GM21737 (cell line): ENCODE measurements around the gene USP36.
A peak's percentile ranks its signal among the peaks of the same experiment; 100 is the strongest.
"Not testable (repeated sequence)": the region's sequence is repeated elsewhere in the genome, so short reads cannot be mapped to it uniquely, and the experiment has no call there.

Experiments used
- ATAC-seq: cut with Tn5 transposase; IDR thresholded peaks from one replicate; pipeline ENCODE4 v1.9.1; 2021; ENCODE audit warnings: mild to moderate bottlenecking, moderate library complexity; ENCODE audit not compliant: unreplicated experiment

Gene USP36

DNA sequence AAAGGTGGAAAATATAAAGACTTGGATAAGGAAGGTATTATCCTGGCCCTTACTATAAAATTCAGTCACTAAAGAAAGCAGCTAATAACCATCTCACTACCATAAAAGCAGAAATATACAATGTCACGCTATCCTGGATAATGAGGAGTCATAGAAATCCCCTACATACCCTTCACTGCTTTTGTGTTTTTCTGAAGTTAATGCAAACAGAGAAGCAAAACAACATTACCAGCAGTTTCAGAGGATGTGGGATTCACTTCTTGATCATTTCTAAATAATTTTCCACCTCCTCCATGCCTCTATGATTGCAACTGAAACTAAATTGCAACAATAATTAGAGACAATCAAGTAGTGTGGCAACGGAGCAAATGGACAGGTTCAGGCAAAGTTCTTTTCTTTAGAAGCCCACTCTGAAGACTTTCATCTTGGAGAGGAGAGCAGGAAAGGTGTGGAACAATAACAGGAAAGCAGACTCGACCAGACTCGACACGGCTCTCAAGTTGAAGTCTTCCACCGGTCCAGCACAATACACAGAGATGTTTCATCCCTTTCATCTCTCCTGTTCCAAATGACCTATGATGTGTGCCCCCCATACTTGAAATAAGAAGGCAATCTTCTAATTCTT, 68.7 kb downstream of the USP36 start:
- ATAC-seq: no peak

DNA sequence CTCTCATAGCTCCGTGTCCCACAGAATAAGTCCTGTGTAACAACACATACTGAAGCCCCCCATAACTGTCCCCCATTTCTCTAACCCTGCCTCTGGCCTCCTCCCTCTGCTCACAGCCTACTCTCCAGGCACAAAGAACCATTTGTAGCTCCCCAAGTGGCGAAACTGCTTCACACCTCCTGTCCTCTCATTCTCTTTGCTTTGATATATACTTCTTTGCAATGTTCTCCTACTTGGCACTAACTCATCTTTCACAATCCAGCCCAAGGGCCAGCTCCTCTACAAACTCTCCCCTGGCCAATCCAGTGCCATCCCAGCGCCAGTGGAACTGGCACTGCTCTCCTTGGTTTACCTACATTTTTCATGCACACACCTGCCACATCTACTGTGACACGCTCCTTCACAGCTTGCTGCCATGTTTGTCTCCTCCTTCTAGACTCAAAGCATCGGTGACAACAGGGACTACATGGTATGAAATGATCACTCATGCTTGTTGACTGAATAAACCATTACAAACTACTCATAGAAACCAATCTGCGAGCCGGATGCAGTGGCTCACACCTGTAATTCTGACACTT, 71.3 kb downstream of the USP36 start:
- no peak for ATAC-seq

DNA sequence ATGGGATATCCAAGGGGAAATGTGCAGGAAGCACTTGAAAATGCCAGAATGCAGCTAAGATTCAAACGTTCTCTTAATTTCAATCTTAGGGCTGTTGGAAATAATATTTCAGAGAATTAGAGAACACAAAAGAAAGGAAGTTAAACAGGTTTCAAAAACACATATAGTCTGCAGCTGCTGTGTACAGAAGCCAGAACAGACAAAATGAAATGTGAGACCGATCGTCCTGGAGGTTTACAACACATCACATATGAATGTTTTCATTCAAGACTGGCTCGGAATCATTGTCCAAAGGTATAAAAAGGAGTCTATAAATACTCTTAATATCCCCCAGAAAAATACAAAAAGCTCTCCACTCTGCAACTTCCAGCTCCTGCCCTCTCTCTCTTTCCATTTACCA, 72.8 kb downstream of the USP36 start:
- no peak for ATAC-seq

DNA sequence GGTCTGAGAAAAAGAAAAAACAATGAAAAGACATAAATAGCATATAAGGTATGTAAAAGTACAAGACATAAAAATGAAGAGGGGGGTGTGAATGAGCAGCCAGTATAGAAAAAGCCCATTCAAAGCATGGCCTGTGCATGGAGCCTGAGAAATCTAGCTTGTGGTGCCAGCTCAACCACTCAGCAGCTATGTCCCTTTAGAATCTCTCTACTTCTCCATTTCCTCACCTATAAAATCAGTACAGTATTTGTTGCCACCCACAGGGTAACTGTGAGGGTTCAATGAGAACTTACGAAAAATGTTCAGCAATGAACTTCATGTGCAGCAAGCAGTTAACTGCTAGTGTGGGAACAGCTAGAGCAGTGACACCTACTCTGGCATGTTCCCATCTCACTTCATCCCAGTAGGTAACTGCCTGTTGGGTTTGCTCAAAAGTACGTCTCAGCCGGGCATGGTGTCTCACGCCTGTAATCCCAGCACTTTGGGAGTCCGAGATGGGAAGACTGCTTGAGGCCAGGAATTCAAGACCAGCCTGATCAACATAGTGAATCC, 73.8 kb downstream of the USP36 start:
- ATAC-seq: no peak

DNA sequence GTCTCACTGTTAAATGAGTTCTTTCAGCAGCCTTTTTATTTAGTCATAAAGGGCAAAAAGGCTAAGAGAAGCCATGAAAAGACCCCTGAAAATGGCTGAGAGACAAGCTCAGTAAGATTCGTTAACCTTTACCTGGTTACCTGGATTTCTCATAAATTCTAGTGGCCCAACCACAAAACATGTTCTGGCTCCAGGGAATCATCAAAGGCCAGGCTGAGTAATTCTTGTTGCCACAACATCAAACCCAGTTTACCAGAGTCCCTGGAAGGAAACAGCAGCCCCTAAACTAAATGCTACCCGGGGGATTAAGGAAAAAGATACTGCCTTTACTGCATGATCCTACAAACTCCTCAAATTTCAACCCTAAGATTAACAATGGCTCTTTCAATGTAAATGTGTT, 74.4 kb downstream of the USP36 start:
- ATAC-seq: no peak

DNA sequence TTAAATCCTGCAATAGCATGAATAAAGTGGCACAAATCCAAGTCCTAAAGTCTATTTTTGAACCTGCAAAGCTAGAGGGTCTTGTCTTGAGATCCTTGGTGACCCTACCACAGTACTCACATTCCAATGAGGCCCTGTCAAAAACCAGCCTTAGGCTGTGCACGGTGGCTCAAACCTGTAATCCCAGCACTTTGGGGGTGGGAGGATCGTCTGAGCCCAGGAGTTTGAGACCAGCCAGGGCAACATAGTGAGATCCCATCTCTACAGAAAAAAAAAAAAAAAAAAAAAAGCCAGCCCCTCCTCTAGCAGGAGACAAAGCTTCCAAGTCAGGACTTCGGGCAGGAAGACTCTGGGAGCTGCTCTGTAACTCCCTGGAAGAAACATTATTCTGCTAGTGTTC, 74.8 kb downstream of the USP36 start:
- ATAC-seq: no peak

DNA sequence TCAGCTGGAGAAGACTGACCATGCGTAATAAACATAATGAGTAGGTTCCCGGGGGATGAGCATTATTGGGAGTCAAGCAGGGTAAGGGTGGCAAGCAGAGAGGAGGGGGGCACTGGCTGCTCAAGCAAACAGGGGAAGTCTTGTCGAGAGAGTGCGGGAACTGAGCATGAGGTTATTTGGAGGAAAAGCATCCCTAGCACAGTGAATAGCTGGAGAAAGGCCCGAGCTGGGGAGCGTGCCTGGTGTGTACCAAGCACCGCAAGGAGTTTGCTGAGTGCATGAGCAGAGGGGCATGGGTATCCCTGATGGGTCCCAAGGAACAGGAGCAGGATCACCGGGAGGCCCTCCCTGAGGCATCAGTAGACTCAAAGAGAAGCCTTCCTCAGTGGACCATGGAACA, 75.7 kb downstream of the USP36 start:
- ATAC-seq: no peak

DNA sequence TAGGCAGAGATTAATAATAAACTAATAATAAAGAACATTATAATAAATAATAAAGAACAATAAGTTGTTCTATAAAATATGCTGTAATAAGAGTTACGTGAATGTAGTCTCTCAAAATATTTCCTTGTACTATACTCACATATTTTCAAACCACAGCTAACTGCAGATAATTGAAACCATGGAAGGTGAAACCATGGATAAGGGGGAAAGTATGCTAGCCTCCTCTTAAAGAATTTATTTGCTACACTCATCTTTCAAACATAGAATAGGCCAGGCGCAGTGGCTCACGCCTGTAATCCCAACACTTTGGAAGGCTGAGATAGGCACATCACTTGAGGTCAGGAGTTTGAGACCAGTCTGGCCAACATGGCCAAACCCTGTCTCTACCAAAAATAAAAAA, 77.1 kb downstream of the USP36 start:
- ATAC-seq: no peak

DNA sequence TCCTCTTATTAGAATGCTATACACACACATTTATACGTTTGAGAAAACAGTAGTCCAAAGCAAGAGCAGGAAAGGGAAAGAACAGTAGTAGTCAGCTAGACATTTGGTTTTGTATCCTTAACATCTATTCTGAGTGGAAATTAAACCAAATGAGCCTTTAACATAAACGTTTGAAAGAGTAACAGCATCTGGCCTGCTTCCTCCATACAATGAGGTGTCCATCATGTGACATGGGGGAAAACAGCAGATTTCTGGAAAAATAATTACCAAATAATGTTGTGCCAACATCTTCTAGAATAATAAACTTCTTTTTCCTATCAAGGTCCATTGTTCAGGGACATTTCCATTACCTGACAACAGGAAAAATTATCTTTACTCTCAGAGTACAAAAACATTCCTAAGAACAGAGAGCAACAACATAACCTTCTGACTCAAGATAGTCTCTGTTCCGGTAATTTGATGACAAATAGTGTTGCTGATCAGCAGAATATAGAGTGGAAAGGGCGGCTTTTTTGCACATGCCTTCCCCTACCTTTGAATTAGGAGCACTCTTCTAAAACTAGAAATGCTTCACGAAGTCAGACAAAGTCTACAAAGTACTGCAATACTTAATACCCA, 78.7 kb downstream of the USP36 start:
- ATAC-seq: no peak

DNA sequence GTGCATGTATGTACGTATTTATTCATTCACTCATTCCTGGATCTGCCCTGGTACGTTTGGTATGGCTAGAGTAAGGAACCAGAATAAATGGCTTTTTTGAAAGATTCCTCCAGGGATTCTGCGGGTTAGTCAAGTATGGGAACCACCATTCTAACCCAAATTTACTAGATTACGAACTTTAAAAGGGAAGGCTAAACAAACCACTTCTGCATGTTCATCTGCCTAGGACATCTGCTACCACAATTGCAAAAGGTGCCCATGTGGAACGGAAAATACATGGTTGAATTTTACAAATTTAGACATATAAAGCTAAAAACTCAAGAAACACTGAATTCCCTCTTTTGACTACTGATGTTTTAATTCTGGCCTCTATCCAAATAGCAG, 80.7 kb downstream of the USP36 start:
- ATAC-seq: no peak

DNA sequence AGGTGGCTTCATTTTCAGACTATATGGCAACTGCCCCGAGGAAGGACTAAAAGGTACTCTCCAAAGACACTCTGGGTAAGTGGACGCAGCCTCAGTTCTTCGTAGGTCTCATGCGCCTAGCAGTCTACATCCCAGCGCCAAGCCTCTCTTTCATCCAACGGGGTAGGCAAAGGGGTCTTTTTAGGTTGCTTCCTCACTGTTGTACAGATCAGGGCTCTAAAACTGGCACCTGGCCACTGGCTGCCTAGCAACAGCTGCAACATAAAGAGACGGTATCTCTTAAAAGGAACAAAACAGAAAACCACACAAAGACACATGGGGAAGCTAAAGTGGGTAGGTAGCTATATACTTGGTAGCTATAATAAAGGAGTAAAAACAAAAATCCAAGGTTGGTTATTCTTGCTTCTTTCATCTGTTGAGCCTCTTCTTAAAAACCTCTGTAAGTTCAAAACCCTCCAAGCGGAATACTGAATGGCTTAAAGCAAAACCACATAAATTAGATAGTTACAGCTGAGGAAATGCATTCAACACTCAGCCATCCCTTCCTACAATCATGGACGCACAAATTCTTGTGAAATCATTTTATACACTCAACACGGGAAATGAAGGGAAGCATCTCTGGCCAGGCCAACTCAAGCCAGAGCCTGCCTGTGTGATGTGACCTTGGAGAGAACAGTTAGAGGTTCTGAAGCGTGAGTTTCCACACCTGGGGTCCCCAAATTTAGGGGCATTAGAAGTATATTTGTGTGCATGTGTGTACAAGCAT, 81.2 kb downstream of the USP36 start:
- ATAC-seq: peak; percentile 63

DNA sequence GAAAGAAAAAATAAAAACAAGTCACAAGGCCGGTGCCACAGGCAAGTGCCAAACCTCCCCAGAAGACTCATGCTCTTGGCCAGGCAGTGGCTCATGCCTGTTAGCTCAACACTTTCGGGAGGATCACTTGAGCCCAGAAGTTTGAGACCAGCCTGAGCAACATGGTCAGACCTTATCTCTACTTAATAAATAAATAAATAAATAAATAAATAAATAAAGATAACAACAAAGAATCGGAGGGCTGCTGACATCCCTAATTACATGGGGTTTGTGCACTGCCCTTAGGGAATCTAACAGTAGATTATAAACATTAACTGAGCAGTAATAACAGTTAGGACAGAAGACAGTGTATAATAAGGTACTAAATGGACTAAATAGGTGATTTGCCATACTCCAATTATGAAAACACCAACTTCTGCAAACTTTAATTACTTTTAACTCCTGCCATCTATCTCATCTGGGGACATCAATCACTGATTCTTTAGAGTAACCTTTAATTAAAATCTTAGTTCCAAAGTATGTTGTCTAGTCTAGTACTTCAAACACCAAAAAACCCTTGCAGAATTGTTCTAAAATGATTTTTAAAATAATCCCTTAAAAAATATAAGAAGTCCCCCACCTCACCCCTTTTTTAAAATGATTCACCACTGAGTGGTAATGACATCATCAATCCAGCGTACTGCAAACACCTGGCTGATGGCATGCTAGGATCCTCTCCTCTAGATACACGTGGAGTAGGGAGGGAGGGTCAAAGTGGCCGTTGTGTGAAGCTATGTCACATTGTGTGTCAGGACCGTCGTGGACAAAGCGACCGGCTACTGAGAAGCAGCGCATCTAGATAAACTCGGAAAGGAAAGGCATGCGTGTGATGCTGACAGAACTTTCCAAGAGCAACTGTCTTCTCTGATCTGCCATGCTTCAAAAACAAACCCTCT, 87.0 kb downstream of the USP36 start:
- ATAC-seq: no peak

DNA sequence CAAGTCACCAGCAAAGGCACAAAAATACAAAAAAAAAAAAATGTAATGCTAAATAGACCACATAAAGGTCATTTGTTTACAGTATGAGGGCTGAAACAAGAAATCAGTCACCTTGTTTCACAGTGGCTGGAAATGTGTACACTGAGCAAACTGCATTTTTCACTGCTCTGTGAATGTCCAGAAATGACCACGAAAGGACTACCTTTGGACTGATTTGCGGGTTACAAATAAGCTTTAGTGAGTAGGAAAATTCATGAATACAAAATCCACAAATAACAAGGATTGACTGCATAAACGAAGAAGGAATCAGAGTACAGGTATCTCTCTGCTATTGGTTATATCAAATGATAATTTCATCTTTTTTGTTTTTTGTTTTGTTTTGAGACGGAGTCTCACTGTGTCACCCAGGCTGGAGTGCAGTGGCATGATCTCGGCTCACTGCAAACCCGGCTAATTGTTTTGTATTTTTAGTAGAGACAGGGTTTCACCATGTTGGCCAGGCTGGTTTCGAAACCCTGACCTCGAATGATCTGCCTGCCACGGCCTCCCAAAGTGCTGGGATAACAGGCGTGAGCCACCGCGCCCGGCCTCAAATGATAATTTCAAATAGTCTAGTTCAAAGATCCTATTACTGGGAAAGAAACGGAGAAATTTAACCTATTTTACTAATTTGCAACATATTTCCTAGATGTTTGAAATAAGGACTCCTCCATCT, 89.0 kb downstream of the USP36 start:
- ATAC-seq: no peak

DNA sequence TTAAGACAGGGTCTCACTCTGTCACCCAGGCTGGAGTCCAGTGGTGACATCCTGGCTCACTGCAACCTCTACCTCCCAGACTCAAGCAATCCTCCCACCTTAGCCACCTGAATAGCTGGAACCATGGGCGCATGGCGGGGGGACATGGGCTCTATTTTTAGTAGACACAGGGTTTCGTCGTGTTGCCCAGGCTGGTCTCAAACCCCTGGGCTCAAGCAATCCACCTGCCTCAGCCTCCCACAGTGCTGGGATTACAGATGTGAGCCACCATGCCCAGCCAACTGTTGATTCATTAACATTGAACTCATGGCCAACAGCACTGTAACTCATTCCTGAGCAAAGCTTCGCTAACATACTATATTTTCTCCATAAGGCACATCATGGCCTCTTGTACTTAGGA, 89.6 kb downstream of the USP36 start:
- ATAC-seq: not testable (repeated sequence)

DNA sequence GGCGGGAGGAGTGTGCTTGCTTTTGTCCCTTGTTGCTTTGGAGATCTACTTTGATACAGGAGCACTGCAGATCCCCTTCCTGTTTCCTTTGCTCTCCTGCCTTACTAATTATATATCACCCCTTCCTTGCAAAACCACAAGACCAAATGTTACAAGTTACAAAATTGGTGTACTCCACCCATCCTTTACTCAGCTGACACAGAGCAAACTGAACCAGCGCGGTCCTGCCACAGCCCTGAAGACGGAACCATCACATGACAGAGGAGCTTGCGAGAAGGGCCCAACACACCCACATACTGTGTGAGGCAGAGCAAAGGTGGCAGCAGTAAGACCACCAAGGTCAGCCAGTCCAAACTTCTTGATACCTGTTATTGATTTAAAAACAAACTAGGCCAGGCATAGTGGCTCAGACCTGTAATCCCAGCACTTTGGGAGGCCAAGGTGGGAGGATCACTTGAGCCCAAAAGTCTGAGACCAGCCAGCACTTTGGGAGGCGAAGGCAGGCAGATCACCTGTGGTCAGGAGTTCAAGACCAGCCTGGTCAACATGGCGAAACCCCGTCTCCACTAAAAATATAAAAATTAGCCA, 91.8 kb downstream of the USP36 start:
- peak; percentile 62 for ATAC-seq

DNA sequence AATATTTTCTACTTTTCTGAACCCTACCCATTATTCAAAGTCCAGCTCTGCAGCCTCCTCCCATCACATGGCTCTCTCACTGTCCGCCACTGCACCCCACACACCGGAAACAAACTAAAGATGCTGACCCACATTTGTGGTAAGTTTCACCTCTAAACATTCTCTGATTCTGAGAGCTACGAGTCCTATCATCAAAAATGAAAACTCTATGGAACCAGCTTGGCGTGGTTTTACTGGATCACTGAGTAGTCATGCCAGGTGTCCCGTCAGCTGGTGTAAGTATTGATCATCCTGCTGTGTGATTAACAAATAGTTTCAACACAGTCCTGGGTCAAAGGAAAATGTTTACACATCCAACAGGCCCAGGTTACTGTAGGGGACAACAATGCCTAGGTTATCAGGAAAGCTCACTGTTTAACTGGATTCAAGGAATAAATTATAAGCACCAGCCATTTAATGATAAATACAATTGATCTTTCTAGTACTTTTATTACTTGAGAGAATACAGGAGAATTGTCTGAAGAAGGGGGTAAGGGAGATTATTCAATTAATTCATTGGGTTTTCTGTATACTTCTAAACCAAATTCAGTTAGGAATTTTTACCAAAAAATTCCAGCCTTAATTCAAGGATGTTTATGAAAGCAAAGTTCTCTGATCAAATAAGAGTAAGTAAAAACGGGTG, 92.4 kb downstream of the USP36 start:
- peak; percentile 52 for ATAC-seq

DNA sequence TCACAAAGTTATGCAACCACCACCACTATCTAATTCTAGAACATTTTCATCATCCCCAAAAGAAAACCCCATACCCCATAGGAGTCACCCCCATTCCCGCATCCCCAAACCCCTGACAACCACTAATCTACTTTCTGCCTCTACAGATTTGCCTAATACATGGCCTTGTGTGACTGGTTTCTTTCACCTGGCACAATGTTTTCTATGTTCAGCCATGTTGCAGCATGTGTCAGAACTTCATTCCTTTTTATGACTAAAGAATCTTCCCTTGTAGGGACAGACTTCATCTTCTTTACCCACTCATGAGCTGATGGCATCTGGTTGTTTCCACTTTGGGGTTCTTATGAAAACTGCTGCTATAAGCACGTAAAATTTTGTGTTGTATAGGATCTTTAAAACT, 93.1 kb downstream of the USP36 start:
- no peak for ATAC-seq

DNA sequence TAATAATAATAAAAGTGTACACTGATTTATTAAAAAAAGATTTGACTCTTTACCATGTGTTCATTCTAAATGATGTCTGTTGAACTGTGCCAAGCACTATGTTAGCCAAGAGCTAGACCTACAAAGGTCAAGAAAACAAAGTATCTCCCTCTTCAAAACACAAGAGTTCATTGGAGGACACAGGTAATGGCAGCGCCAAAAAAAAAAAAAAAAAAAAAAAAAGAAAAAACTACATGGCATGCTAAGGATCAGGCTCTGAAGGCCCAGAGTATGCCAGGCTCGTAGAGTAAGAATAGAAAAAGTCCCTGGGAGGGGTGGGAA, 93.7 kb downstream of the USP36 start:
- no peak for ATAC-seq

DNA sequence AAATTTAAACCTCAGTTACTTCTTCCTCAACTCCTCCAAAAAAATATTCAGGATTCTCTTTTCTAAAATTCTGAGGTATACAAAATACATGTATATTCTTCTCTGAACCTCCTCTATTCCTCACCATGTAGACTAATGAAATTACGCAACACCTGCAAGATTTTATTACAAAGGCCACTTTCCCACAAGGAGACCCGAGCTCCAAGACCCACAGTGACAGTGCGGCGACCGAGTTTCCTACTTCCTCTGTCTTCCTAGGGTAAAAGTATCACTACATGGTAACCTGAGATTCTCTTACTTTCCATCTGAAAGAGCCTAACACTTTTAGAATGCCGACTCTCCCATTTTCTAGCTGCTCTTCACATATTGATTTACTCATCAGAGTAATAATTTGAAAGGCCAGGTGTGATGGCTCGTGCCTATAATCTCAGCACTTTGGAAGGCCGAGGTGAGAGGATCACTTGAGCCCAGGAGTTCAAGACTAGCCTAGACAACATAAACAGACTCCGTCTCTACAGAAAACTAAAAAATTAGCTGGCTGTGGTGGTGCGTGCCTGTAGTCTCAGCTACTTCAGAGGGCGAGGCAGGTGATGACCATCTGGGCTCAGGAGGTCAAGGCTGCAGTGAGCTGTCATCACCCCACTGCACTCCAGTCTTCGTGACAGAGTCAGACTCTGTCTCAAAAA, 94.2 kb downstream of the USP36 start:
- ATAC-seq: no peak
